SK-N-SH (cell line): ENCODE measurements around the gene WASL.

Experiments used
- CTCF ChIP-seq: fragments of 200-600 bp; sonication (generic); IDR thresholded peaks from 2 replicates; pipeline ENCODE4 v1.6.1; 2017; ENCODE audit warnings: antibody characterized with exemption, mild to moderate bottlenecking, moderate library complexity
- EZH2phosphoT487 ChIP-seq: fragments of 200-600 bp; sonication (generic); IDR thresholded peaks from 2 replicates; pipeline ENCODE4 v1.6.1; 2017; ENCODE audit warnings: low read depth, mixed run types, mild to moderate bottlenecking, antibody characterized with exemption, moderate library complexity, borderline replicate concordance
- FOXM1 ChIP-seq: IDR thresholded peaks from 2 replicates; pipeline ENCODE4 v1.4.0; 2012; ENCODE audit warnings: low read depth, mild to moderate bottlenecking
- GABPA ChIP-seq: IDR thresholded peaks from 2 replicates; pipeline ENCODE4 v1.4.0; 2012; ENCODE audit warnings: low read depth, mild to moderate bottlenecking
- MAX ChIP-seq: IDR thresholded peaks from 2 replicates; pipeline ENCODE4 v1.4.0; 2012; ENCODE audit warnings: low read depth
- POLR2AphosphoS5 ChIP-seq: IDR thresholded peaks from 2 replicates; pipeline ENCODE4 v1.6.1; 2012; ENCODE audit warnings: low read depth, low read length
- RAD21 ChIP-seq: IDR thresholded peaks from 2 replicates; pipeline ENCODE4 v1.6.1; 2012; ENCODE audit warnings: mild to moderate bottlenecking, low read length
- REST ChIP-seq: IDR thresholded peaks from 2 replicates; pipeline ENCODE4 v1.6.1; 2012; ENCODE audit warnings: mild to moderate bottlenecking, low read depth, low read length, moderate library complexity
- RFX5 ChIP-seq: IDR thresholded peaks from 2 replicates; pipeline ENCODE4 v1.6.1; 2012; ENCODE audit warnings: mild to moderate bottlenecking, improper control_type of control experiment, low read length
- YY1 ChIP-seq: IDR thresholded peaks from 2 replicates; pipeline ENCODE4 v1.4.0; 2012; ENCODE audit warnings: low read depth, mild to moderate bottlenecking

- TF ChIP-seq GABPA (no peak), CTCF (no peak), FOXM1 (no peak), POLR2AphosphoS5 (no peak), MAX (no peak), REST (no peak), YY1 (no peak), RFX5 (no peak), EZH2phosphoT487 (no peak), RAD21 (no peak)
Measured at GRCh38 chr7:123725586-123726171, 23.1 kb downstream of the WASL start.
